ENCODE results near the gene MMP1. TPM values are rescaled to one million over a fixed set of nuclear protein-coding genes. Genes with fewer than 3 reads are reported as not detected.
"Not testable (repeated sequence)": the region's sequence is repeated elsewhere in the genome, so short reads cannot be mapped to it uniquely, and the experiment has no call there.

MMP1 gene
- total RNA-seq, 1 donor from 2014 or later: 0.57 TPM

DNA sequence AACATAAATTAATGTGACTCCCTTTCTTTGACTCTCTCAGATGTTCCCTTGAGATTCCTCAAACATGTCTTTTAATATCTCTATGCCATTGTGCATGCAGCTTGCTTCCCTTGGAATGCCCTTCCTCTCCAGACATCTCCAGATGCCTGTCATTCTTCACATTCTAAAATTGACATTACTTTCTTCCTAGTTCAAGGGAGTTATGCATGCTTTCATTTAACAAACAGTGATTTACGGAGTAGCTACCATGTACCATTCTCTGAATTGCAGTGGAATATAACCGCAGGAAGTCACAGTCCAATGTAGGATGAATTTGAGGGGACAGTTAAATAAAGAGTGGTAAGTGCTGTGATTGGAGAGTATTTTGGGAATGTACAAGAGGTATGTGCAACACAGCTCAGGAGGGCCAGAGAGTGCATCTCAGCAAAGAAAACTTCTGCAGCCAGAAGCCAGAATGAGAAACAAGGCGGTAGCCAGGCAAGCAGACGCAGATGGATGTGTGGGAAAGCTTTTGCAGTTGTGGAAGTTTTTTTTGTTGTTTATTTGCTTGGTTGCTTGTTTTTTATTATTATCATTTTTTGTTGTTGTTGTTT lies 36.2 kb downstream of the MMP1 start:
- no peak for DNase-seq (ENCODE audit: low spot score)

DNA sequence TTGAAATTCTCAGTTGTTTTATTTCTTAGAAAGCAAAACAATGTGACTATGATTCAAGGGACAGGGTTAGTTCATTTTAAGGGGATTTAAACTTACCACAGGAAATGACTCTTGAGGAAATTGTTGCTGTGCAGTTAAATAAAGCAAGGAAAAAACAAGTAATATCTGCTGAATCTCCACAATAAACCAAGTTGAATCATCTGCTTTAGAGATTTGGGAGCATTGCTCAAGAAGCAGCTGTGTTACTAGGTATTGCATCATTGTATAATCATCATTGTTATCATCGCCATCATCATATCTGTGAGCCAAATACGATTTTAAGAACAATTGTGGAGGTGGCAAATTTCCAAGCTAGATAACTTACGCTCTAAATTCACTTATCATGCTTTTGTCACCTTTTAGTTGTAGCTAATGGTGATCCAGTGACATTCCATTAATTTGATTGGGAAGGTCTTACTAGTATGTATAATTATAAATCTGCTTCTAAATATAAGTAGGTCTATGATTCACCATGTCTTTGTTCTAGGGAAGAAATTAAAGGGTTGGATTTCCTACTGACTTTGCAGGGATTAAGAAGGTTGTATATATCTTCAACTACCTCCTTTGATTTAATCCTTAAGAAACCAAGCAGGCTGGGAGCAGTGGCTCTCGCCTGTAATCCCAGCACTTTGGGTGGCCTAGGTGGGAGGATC lies 37.5 kb downstream of the MMP1 start:
- no peak for DNase-seq (ENCODE audit: low spot score)

DNA sequence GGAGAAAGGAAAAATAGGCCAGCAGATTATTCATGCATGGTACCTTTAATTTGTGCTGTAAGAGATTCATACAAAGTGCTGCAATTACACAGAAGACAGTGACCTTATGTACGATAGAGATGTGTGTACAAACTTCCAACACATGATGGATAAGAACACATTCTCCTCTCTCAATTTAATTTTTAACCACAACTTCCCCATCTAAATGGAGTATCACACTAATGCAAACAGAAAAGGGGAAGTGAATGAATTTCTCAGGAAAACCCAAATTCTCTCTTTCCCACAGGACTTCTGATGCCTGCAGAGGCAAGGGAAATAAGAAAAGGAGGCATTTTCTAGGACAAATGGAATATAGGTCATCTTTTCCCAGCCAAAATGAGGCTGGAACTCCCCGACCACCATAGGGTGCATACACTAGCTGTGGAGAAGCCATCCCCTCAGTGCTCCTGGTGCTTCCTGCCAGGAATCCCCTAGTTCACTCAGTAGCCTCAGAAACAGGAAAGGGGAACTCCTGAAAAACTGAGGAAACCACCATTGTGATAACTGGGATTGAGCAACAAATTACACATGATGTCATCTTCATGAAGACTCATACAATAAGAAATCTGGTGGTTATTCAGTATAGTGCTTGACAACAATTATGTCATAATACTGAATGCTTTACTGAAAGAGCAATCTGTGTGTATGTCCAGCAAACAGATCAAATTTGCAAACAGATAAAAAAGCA lies 40.0 kb downstream of the MMP1 start:
- no peak for DNase-seq (ENCODE audit: low spot score)

- no peak for DNase-seq (ENCODE audit: low spot score)
Observed at GRCh38 chr11:102753267-102753666, 44.7 kb downstream of the MMP1 start.

DNA sequence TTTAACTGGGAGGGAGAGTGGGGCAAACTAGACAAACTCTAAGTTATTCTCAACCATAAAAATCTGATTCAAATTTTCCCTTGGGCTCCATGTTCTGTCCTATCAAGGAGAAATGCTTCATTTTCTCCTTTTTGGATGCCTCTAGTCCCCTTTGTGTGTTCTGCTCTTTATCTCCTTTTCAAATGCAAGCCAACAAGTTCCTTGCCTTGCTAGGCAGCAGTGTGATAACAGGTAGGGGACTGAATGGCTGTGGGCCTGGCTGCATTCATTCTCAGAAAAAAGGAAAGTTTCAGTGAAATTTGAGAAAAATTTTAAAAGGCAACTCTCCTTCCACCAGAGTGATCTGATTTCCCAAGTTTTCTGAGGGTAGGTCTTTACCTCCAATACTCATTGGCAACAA lies 46.3 kb downstream of the MMP1 start:
- no peak for DNase-seq (ENCODE audit: low spot score)

GRCh38 chr11:102749101-102749722 lies 48.7 kb downstream of the MMP1 start:
- no peak for DNase-seq (ENCODE audit: low spot score)

DNA sequence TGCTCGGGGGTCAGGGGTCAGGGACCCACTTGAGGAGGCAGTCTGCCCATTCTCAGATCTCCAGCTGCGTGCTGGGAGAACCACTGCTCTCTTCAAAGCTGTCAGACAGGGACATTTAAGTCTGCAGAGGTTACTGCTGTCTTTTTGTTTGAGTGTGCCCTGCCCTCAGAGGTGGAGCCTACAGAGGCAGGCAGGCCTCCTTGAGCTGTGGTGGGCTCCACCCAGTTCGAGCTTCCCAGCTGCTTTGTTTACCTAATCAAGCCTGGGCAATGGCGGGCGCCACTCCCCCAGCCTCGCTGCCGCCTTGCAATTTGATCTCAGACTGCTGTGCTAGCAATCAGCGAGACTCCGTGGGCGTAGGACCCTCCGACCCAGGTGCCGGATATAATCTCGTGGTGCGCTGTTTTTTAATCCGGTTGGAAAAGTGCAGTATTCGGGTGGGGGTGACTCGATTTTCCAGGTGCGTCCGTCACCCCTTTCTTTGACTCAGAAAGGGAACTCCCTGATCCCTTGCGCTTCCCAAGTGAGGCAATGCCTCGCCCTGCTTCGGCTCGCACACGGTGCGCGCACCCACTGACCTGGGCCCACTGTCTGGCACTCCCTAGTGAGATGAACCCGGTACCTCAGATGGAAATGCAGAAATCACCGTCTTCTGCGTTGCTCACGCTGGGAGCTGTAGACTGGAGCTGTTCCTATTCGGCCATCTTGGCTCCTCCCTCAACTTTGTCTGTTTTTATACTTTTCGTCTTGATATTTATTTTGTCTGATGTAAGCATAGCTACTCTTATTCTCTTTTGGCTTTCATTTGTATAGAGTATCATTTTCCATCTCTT lies 51.0 kb downstream of the MMP1 start:
- not testable (repeated sequence) for DNase-seq (ENCODE audit: low spot score)

Other genes starting within 250 kb of the MMP1 start
- gene MMP20, start 172.8 kb downstream of the MMP1 start, total RNA-seq: not detected
- gene MMP27, start 92.4 kb downstream of the MMP1 start, total RNA-seq: not detected
- not detected for gene MMP8, start 73.2 kb downstream of the MMP1 start, total RNA-seq
- gene MMP10, start 17.5 kb downstream of the MMP1 start, total RNA-seq: not detected
- not detected for gene MMP3, start 45.4 kb upstream of the MMP1 start, total RNA-seq
- not detected for gene MMP12, start 76.8 kb upstream of the MMP1 start, total RNA-seq
- not detected for gene MMP13, start 157.6 kb upstream of the MMP1 start, total RNA-seq